ENCODE measurements around the gene SEPTIN2. TPM values are rescaled to one million over a fixed set of nuclear protein-coding genes. Genes with fewer than 3 reads are reported as not detected.
A peak's percentile ranks its signal among the peaks of the same experiment; 100 is the strongest.

The SEPTIN2 gene
- total RNA-seq, 1 donor from 2014 or later: 264 TPM

DNA sequence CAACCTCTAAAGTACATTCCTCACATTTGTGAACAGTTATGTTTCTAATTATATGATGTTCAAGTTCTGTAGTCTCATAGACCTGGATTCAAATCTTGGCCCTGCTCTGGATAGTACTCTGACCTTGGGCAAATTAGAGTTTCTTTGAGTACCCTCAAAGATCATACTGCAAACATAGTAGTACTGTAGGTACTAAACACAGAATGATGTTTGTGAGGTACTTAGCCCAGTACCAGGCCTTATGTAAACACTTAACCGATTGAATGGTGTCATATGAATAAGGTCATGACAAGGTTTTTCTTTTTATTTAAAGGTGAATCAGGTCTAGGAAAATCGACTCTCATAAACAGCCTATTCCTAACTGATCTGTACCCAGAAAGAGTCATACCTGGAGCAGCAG, 19.1 kb downstream of the SEPTIN2 start:
- peaks cover 71% of the 10 kb centered on the region for H3K36me3 ChIP-seq
- intact Hi-C loops (cut with DNase I): no loop called here
- ATAC-seq: peak; percentile 76

DNA sequence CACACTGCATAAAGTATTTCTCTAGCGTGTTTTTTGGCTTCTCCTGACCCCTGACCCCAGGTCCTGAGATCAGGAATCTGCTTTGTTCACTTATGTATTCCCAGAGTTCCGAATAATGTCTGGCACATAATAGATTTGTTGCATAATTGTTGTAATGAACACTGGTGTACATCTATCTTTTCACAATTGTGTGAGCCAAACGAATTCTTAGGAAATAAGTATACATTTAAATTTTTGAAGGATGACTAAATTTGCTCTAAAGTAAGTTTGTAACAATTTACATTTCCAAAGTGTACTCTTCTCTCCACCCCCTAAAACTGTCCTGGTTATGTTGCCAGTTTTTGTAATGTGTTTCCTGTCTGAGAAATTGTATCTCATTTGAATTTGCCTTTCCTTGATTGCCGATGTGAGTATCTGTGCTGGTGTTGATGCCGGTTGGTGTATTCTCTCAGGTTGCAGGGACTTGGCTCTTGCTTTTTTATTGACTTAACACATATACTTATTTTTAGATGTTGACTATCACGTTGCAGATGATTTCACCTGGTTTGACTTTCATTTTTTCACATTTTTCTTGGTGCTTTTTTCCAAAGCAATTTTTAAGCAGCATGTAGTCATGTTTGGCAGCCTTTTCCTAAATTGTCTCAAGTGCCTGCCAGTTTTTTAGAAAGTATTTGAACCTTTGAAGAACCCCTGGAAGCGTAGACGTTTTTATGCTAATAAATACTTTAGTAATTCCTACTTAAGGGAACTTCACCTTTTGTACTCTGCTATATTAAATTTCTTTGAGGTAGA, 24.3 kb downstream of the SEPTIN2 start:
- Histone ChIP-seq H3K27me3 (no peaks in the 10 kb centered on the region), H3K9me3 (no peaks in the 10 kb centered on the region), H3K36me3 (peaks cover 94% of the 10 kb centered on the region), H3K27ac (no peak overlapping the region), H3K4me1 (peaks cover 19% of the 10 kb centered on the region), H3K4me3 (no peak overlapping the region)
- DNase-seq (no peak), ATAC-seq (peak; percentile 28)
- TF ChIP-seq, protein P1, sequence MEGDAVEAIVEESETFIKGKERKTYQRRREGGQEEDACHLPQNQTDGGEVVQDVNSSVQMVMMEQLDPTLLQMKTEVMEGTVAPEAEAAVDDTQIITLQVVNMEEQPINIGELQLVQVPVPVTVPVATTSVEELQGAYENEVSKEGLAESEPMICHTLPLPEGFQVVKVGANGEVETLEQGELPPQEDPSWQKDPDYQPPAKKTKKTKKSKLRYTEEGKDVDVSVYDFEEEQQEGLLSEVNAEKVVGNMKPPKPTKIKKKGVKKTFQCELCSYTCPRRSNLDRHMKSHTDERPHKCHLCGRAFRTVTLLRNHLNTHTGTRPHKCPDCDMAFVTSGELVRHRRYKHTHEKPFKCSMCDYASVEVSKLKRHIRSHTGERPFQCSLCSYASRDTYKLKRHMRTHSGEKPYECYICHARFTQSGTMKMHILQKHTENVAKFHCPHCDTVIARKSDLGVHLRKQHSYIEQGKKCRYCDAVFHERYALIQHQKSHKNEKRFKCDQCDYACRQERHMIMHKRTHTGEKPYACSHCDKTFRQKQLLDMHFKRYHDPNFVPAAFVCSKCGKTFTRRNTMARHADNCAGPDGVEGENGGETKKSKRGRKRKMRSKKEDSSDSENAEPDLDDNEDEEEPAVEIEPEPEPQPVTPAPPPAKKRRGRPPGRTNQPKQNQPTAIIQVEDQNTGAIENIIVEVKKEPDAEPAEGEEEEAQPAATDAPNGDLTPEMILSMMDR (IDR thresholded peaks at IDR 0.05): no peak
- intact Hi-C loops (cut with DNase I): no loop called here

More for the DNA sequence above, 19.1 kb downstream of the SEPTIN2 start:
- H3K4me1 ChIP-seq: peaks cover 7% of the 10 kb centered on the region
- DNase-seq: no peak
- no peak overlapping the region for H3K27ac ChIP-seq
- H3K9me3 ChIP-seq: no peaks in the 10 kb centered on the region
- no peaks in the 10 kb centered on the region for H3K27me3 ChIP-seq
- H3K4me3 ChIP-seq: no peak overlapping the region
- TF ChIP-seq, protein P1 (IDR thresholded peaks at IDR 0.05): no peak

DNA sequence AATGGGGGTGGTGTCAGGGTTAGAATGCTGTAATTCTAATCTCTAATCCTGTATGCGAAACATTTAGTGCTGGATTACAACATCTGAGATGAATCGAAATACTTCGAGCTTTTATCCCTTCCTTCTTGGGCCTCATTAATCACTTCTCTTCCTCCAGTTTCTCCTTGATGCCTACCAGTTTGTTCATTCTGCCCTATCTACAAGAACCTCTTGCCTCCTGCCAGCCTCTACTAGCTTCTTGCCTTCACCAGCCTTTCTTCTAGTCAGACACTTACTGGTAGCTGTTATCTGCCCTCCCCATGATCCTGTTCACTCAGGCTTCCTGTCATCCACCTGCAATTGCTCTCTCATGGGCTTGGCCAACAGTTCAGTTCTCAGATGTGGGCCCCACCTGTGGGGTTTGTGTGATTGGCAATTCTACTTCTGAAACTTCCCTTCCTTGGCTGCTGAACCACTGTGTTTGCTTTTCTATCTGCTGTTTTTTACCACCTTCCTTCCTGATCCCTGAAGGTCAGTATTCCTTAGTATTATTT, 25.0 kb downstream of the SEPTIN2 start:
- Histone ChIP-seq H3K27ac (peak overlapping the region; percentile 55), H3K4me1 (peaks cover 19% of the 10 kb centered on the region), H3K27me3 (no peaks in the 10 kb centered on the region), H3K9me3 (no peaks in the 10 kb centered on the region), H3K4me3 (no peak overlapping the region), H3K36me3 (peaks cover 94% of the 10 kb centered on the region)
- intact Hi-C loops (cut with DNase I): no loop called here
- TF ChIP-seq, protein P1 (IDR thresholded peaks at IDR 0.05): no peak
- DNase-seq (no peak), ATAC-seq (peak; percentile 15)

GRCh38 chr2:241344925-241345651, 29.4 kb downstream of the SEPTIN2 start:
- Histone ChIP-seq H3K36me3 (peaks cover 99% of the 10 kb centered on the region), H3K27ac (no peak overlapping the region), H3K4me3 (no peak overlapping the region), H3K27me3 (no peaks in the 10 kb centered on the region), H3K4me1 (peaks cover 9% of the 10 kb centered on the region), H3K9me3 (no peaks in the 10 kb centered on the region)
- no peak for DNase-seq
- ATAC-seq: peak; percentile 58
- intact Hi-C loops (cut with DNase I): no loop called here
- TF ChIP-seq, protein P1 (IDR thresholded peaks at IDR 0.05): no peak

DNA sequence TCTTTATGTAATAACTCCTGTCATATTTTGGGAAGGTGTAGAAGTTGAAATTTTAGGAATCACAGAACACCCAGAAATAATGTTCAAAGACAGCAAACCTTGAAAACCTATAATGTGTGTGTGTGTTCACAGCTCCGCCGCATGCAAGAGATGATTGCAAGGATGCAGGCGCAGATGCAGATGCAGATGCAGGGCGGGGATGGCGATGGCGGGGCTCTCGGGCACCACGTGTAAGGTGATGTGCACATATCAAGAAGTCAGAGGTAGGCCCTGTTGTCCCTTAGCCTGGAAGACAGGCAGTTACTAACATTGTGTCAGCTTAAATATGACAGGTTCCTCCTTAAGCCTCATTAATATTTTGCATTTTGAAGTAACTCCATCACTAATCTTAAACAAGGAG, 34.2 kb downstream of the SEPTIN2 start:
- intact Hi-C loops (cut with DNase I): no loop called here
- ATAC-seq (no peak), DNase-seq (no peak)
- H3K27me3 ChIP-seq: no peaks in the 10 kb centered on the region
- H3K36me3 ChIP-seq: peaks cover 89% of the 10 kb centered on the region
- TF ChIP-seq, protein P1 (IDR thresholded peaks at IDR 0.05): no peak
- no peak overlapping the region for H3K27ac ChIP-seq
- no peaks in the 10 kb centered on the region for H3K9me3 ChIP-seq
- no peak overlapping the region for H3K4me3 ChIP-seq
- peaks cover 8% of the 10 kb centered on the region for H3K4me1 ChIP-seq

All from upper lobe of right lung (tissue), 1 donor.